GM18868 (cell line): ENCODE results near the gene APLP2.
"Not testable (repeated sequence)": the region's sequence is repeated elsewhere in the genome, so short reads cannot be mapped to it uniquely, and the experiment has no call there.

Source experiments
- ATAC-seq: cut with Tn5 transposase; IDR thresholded peaks from one replicate; pipeline ENCODE4 v1.9.1; 2021; ENCODE audit warnings: mild to moderate bottlenecking, moderate library complexity; ENCODE audit not compliant: unreplicated experiment

The APLP2 gene

GRCh38 chr11:130187096-130187495 is 117.4 kb downstream of the APLP2 start:
- ATAC-seq = no peak

- ATAC-seq = no peak
Observed at GRCh38 chr11:130188047-130188446, 118.4 kb downstream of the APLP2 start.

GRCh38 chr11:130188585-130189347 is 119.1 kb downstream of the APLP2 start:
- no peak for ATAC-seq

- no peak for ATAC-seq
Observed at GRCh38 chr11:130189492-130190210, 120.0 kb downstream of the APLP2 start.

- ATAC-seq = no peak
Observed at GRCh38 chr11:130190371-130190881, 120.7 kb downstream of the APLP2 start.

- ATAC-seq = no peak
Observed at GRCh38 chr11:130191896-130192295, 122.2 kb downstream of the APLP2 start.

- ATAC-seq = no peak
Observed at GRCh38 chr11:130192845-130193267, 123.2 kb downstream of the APLP2 start.

GRCh38 chr11:130193551-130193950 is 123.9 kb downstream of the APLP2 start:
- ATAC-seq = not testable (repeated sequence)
